Neural cell (in vitro differentiated cells): ENCODE measurements around the gene STARD13. TPM values are rescaled to one million over a fixed set of nuclear protein-coding genes. Genes with fewer than 3 reads are reported as not detected.

Source experiments
- H2AFZ ChIP-seq: fragments of 200-600, 300-800 bp; sonication (generic), shearing (Covaris generic); 2 replicates; pipeline ENCODE4 v1.6.0; 2014; ENCODE audit warnings: low read depth, mild to moderate bottlenecking, antibody characterized with exemption, low read length, moderate library complexity
- H3F3A ChIP-seq: fragments of 200-600 bp; shearing (Covaris generic); 2 replicates; pipeline ENCODE4 v1.6.1; 2016; ENCODE audit warnings: mild to moderate bottlenecking, moderate library complexity, mixed read lengths, antibody characterized with exemption, low read length; ENCODE audit not compliant: insufficient read depth, poor library complexity, severe bottlenecking
- H3K27ac ChIP-seq: fragments of 200-600, 300-800 bp; sonication (generic), shearing (Covaris generic); 2 replicates; pipeline ENCODE4 v1.5.1; 2014; ENCODE audit warnings: mild to moderate bottlenecking, low read length, moderate library complexity
- H3K27me3 ChIP-seq: fragments of 300-800, 200-600 bp; sonication (generic), shearing (Covaris generic); 2 replicates; pipeline ENCODE4 v1.6.0; 2014; ENCODE audit warnings: mild to moderate bottlenecking, low read depth, low read length, moderate library complexity; ENCODE audit not compliant: insufficient read depth
- H3K36me3 ChIP-seq: fragments of 300-800, 200-600 bp; sonication (generic), shearing (Covaris generic); 2 replicates; pipeline ENCODE4 v1.5.1; 2014; ENCODE audit warnings: mild to moderate bottlenecking, antibody characterized with exemption, low read length, moderate library complexity; ENCODE audit not compliant: insufficient read depth
- H3K4me2 ChIP-seq: fragments of 300-800, 200-600 bp; sonication (generic), shearing (Covaris generic); 2 replicates; pipeline ENCODE4 v1.6.0; 2014; ENCODE audit warnings: mild to moderate bottlenecking, low read length
- H3K4me3 ChIP-seq: fragments of 300-800, 200-600 bp; sonication (generic), shearing (Covaris generic); 2 replicates; pipeline ENCODE4 v1.5.1; 2014; ENCODE audit warnings: mild to moderate bottlenecking, low read length, moderate library complexity
- H3K79me2 ChIP-seq: fragments of 200-600 bp; shearing (Covaris generic); replicated peaks from 2 replicates; pipeline ENCODE4 v1.6.0; 2014; ENCODE audit warnings: mild to moderate bottlenecking, low read length, moderate library complexity; ENCODE audit not compliant: insufficient read depth
- H3K9ac ChIP-seq: fragments of 300-800, 200-600 bp; sonication (generic), shearing (Covaris generic); 2 replicates; pipeline ENCODE4 v1.6.1; 2016; ENCODE audit warnings: mild to moderate bottlenecking, low read length, mixed read lengths
- H3K9me2 ChIP-seq: fragments of 200-600 bp; shearing (Covaris generic); 2 replicates; pipeline ENCODE4 v1.6.1; 2016; ENCODE audit warnings: mild to moderate bottlenecking, low read length, mixed read lengths; ENCODE audit not compliant: insufficient read depth
- H3K9me3 ChIP-seq: fragments of 200-600, 300-800 bp; sonication (generic), shearing (Covaris generic); 2 replicates; pipeline ENCODE4 v1.6.1; 2016; ENCODE audit warnings: mild to moderate bottlenecking, mixed run types, low read length, moderate library complexity, mixed read lengths
- H4K20me1 ChIP-seq: fragments of 200-600 bp; shearing (Covaris generic); 2 replicates; pipeline ENCODE4 v1.6.1; 2016; ENCODE audit warnings: mild to moderate bottlenecking, mixed run types; ENCODE audit not compliant: insufficient read depth
- EP300 ChIP-seq: fragments of 450-650 bp; conservative IDR thresholded peaks from 2 replicates; pipeline ENCODE4 v1.6.1; 2014; ENCODE audit warnings: antibody characterized with exemption, mild to moderate bottlenecking, moderate library complexity; ENCODE audit not compliant: poor library complexity, severe bottlenecking
- EZH2 ChIP-seq: fragments of 200-600, 300-800 bp; shearing (Covaris generic), sonication (generic); IDR thresholded peaks from 2 replicates; pipeline ENCODE4 v1.6.1; 2014; ENCODE audit warnings: antibody characterized with exemption, low read length, borderline replicate concordance, mild to moderate bottlenecking; ENCODE audit not compliant: insufficient read depth, poor library complexity, severe bottlenecking
- MXI1 ChIP-seq: fragments of 450-650 bp; conservative IDR thresholded peaks from 2 replicates; pipeline ENCODE4 v1.6.1; 2014; ENCODE audit warnings: antibody characterized with exemption, mild to moderate bottlenecking; ENCODE audit not compliant: poor library complexity, severe bottlenecking
- POLR2AphosphoS5 ChIP-seq: IDR thresholded peaks from 2 replicates; pipeline ENCODE4 v1.6.1; 2012
- RAD21 ChIP-seq: fragments of 450-650 bp; conservative IDR thresholded peaks from 2 replicates; pipeline ENCODE4 v1.6.1; 2014; ENCODE audit warnings: antibody characterized with exemption, mild to moderate bottlenecking, moderate library complexity
- SMC3 ChIP-seq: fragments of 450-650 bp; conservative IDR thresholded peaks from 2 replicates; pipeline ENCODE4 v1.6.1; 2014; ENCODE audit warnings: antibody characterized with exemption, mild to moderate bottlenecking, moderate library complexity; ENCODE audit not compliant: poor library complexity
- TAF1 ChIP-seq: IDR thresholded peaks from 2 replicates; pipeline ENCODE4 v1.6.1; 2012; ENCODE audit warnings: low read depth
- polyA plus RNA-seq: library from polyadenylated mRNA; depleted of rRNA; stranded (reverse); fragments of >200 nt; gene quantifications from 2 replicates; pipeline ENCODE4 v1.2.3, GENCODE V29; 2014
- TF ChIP-seq, protein P1 (sequence below): IDR thresholded peaks from 2 replicates; pipeline ENCODE4 v1.6.1; 2012; ENCODE audit warnings: borderline replicate concordance
- TF ChIP-seq, protein P2 (sequence below): fragments of 450-650 bp; IDR thresholded peaks from 2 replicates; pipeline ENCODE4 v1.5.1; 2014; ENCODE audit warnings: antibody characterized with exemption, mild to moderate bottlenecking, moderate library complexity; ENCODE audit not compliant: poor library complexity, severe bottlenecking

The STARD13 gene
- polyA plus RNA-seq, 1 donor from 2014 or later = 0.05 TPM

DNA sequence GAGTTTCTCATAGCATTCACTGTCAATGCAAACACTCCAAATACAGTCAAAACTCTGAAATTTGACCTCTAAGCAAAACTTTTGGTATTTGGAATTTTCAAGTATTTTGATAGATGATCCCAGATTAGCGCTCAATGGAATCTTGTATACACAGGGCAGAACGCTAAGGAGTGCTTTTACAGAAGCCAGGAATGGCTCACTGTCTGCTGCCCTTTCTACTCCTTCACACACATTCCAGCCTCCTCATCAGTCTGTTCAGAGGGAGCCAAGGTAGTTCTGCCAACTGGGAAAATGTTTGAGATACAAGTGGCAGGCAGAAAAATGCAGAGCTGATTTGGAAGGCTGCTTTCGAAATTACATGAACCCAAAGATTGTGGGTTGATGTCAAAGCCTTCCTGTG is 4.4 kb upstream of the STARD13 start:
- no peaks in the 10 kb centered on the region for H4K20me1 ChIP-seq
- no peaks in the 10 kb centered on the region for H3K9me3 ChIP-seq
- H3K79me2 ChIP-seq = no peaks in the 10 kb centered on the region
- no peaks in the 10 kb centered on the region for H3K9me2 ChIP-seq
- no peaks in the 10 kb centered on the region for H3F3A ChIP-seq
- TF ChIP-seq RAD21 = no peak
- no peak for TF ChIP-seq EZH2
- no peak overlapping the region for H3K4me2 ChIP-seq
- H3K9ac ChIP-seq = no peak overlapping the region
- no peak overlapping the region for H3K27ac ChIP-seq
- no peak overlapping the region for H2AFZ ChIP-seq
- no peaks in the 10 kb centered on the region for H3K36me3 ChIP-seq
- H3K27me3 ChIP-seq = no peaks in the 10 kb centered on the region
- no peak overlapping the region for H3K4me3 ChIP-seq

DNA sequence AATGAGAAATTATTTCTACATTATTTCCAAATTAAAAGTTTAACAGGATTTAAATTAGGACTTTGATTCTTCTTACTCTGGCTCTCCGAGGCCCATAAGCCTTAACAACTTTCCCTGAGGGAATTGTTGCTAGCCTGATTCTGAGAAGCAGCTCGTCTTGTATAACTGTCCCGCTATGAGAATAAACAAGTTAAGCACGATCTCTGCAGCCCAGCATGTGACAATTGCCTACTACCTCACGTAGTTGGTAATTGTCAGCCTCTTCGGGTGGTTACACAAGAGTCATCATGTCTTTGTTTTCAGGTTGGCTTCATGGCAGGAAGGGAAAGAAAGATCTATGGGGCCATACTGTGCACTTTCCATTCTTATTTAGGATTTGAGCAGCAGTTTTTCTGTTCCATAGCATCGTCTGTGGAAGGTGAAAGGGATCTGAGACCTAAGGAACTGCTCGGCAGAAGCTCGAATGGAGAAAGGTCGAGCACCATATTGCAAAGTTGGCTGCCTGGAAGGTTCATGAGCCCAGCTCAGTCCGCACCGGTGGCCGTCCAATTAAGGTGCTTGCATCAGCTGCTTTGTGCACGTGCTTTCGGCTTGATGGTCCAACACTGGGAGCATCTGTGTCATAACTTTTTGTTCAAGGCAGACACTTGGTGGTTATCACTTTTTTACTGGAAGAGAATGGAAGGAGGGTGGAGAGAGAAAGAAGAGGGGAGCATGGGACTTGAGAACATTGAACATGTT is 1.8 kb upstream of the STARD13 start:
- no peaks in the 10 kb centered on the region for H4K20me1 ChIP-seq
- TF ChIP-seq TAF1 = no peak
- TF ChIP-seq, protein P1, sequence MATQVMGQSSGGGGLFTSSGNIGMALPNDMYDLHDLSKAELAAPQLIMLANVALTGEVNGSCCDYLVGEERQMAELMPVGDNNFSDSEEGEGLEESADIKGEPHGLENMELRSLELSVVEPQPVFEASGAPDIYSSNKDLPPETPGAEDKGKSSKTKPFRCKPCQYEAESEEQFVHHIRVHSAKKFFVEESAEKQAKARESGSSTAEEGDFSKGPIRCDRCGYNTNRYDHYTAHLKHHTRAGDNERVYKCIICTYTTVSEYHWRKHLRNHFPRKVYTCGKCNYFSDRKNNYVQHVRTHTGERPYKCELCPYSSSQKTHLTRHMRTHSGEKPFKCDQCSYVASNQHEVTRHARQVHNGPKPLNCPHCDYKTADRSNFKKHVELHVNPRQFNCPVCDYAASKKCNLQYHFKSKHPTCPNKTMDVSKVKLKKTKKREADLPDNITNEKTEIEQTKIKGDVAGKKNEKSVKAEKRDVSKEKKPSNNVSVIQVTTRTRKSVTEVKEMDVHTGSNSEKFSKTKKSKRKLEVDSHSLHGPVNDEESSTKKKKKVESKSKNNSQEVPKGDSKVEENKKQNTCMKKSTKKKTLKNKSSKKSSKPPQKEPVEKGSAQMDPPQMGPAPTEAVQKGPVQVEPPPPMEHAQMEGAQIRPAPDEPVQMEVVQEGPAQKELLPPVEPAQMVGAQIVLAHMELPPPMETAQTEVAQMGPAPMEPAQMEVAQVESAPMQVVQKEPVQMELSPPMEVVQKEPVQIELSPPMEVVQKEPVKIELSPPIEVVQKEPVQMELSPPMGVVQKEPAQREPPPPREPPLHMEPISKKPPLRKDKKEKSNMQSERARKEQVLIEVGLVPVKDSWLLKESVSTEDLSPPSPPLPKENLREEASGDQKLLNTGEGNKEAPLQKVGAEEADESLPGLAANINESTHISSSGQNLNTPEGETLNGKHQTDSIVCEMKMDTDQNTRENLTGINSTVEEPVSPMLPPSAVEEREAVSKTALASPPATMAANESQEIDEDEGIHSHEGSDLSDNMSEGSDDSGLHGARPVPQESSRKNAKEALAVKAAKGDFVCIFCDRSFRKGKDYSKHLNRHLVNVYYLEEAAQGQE = no peak
- TF ChIP-seq EP300 = no peak
- TF ChIP-seq SMC3 = no peak
- TF ChIP-seq RAD21 = no peak
- no peak for TF ChIP-seq EZH2
- no peak for TF ChIP-seq POLR2AphosphoS5
- TF ChIP-seq MXI1 = no peak
- TF ChIP-seq, protein P2, sequence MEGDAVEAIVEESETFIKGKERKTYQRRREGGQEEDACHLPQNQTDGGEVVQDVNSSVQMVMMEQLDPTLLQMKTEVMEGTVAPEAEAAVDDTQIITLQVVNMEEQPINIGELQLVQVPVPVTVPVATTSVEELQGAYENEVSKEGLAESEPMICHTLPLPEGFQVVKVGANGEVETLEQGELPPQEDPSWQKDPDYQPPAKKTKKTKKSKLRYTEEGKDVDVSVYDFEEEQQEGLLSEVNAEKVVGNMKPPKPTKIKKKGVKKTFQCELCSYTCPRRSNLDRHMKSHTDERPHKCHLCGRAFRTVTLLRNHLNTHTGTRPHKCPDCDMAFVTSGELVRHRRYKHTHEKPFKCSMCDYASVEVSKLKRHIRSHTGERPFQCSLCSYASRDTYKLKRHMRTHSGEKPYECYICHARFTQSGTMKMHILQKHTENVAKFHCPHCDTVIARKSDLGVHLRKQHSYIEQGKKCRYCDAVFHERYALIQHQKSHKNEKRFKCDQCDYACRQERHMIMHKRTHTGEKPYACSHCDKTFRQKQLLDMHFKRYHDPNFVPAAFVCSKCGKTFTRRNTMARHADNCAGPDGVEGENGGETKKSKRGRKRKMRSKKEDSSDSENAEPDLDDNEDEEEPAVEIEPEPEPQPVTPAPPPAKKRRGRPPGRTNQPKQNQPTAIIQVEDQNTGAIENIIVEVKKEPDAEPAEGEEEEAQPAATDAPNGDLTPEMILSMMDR = no peak
- H3K9me2 ChIP-seq = no peaks in the 10 kb centered on the region
- no peaks in the 10 kb centered on the region for H3K27me3 ChIP-seq
- no peaks in the 10 kb centered on the region for H3K36me3 ChIP-seq
- no peaks in the 10 kb centered on the region for H3F3A ChIP-seq
- no peaks in the 10 kb centered on the region for H3K79me2 ChIP-seq
- no peaks in the 10 kb centered on the region for H3K9me3 ChIP-seq
- no peak overlapping the region for H3K9ac ChIP-seq
- H3K4me3 ChIP-seq = no peak overlapping the region
- H2AFZ ChIP-seq = no peak overlapping the region
- no peak overlapping the region for H3K4me2 ChIP-seq
- no peak overlapping the region for H3K27ac ChIP-seq
